Measurements from ENCODE around the gene FAM216A.
A peak's percentile ranks its signal among the peaks of the same experiment; 100 is the strongest.
"Not testable (repeated sequence)": the region's sequence is repeated elsewhere in the genome, so short reads cannot be mapped to it uniquely, and the experiment has no call there.

FAM216A gene, protein sequence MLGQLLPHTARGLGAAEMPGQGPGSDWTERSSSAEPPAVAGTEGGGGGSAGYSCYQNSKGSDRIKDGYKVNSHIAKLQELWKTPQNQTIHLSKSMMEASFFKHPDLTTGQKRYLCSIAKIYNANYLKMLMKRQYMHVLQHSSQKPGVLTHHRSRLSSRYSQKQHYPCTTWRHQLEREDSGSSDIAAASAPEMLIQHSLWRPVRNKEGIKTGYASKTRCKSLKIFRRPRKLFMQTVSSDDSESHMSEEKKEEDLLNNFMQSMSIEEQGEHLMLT

GRCh38 chr12:110468214-110469048 lies at the start of gene FAM216A, which contains the start of gene GPN3:
TSS of gene FAM216A (plus strand) at chr12:110468845. CDS start at chr12:110468876, 31 bp downstream.
TSS of gene GPN3 (minus strand) at chr12:110468257. CDS start at chr12:110468203, 54 bp downstream.
- peak; percentile 99 for DNase-seq

- DNase-seq = not testable (repeated sequence)
These were observed 48.0 kb upstream of the FAM216A start for GRCh38 chr12:110420644-110421043.

DNA sequence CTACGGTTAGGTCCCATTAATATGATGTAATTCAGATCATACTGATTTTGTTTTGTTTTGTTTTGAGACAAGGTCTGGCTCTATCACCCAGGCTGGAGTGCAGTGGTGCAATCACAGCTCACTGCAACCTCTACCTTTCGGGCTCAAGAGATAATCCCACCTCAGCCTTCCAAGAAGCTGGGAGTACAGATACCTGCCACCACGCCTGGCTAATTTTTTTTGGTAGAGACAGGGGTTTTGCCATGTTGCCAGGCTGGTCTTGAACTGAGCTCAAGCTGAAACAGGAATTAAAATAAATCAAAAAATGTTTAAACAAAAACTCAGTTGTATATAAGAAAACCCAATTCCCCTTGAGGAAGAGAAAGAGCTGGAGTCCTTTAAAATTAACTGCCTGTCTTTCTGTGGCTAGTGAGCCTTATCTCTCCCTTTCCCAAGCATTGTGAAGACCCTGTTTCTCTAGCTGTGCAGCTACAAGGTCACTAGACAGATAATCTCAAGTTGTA lies 47.4 kb upstream of the FAM216A start:
- peak; percentile 54 for DNase-seq

- DNase-seq = no peak
These were observed 46.9 kb upstream of the FAM216A start for GRCh38 chr12:110421701-110422100.

DNA sequence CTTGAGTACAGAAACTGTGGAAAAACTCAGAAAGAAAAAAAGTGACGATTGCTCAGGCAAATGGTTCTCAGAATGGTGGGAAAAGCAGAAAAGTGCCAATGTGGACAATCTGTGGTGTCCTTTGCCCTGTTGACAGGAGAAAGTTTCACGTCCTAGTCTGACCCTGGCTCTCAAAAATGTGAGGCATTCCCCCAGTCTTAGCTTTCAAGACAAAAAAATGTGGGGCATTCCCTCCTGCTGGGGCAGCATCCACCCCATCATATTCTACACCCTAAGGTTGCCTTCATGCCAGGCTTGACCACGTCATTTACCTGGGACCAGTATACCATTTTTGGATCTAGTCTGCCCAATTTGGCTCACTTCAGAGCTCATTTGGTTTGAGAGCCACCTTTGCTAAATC lies 44.4 kb upstream of the FAM216A start:
- no peak for DNase-seq

DNA sequence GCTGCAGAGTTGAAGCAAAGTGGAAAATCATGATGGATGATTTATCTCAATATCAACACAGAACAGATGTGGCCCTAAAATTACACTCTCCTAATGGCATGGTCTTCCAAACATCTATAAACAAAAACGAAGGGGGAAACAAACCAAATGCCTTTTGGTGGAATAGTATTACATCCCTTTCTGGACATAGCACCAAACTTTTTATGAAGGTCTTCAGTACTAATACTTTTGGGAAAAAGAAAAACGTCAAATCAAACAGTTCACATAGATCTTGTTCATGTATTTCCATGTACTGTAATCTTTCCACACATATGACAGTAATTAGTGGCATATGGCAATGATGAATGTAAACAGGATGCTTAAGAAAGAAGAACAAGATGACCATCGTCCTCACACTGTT lies 42.2 kb upstream of the FAM216A start:
- DNase-seq = no peak

DNA sequence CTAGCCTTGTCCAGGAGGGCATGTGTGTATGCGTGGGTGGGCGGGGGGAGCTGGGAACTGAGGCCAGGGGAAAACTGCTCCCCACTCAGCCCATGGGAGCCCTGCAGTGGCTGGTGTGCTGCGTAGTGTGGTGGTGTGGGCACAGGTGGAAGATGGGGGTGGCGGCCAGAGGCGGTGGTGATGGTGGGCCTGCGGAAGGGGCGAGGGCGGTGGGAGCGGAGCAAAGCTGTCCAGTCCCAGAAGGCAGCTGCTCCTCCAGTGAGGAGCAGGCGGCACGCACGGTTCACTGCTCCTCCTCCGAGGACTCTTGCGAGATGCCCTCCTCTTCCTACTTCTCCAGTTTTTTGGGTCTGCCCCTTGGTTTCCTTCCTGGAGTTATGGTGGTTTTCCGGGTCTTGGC lies 39.0 kb upstream of the FAM216A start:
- not testable (repeated sequence) for DNase-seq

- DNase-seq = no peak
These were observed 36.6 kb upstream of the FAM216A start for GRCh38 chr12:110431957-110432587.

- DNase-seq = no peak
These were observed 32.4 kb upstream of the FAM216A start for GRCh38 chr12:110436231-110436630.

- DNase-seq = no peak
These were observed 24.2 kb upstream of the FAM216A start for GRCh38 chr12:110444455-110444854.

- peak; percentile 95 for DNase-seq
These were observed 18.7 kb upstream of the FAM216A start, which contains the start of gene ARPC3 for GRCh38 chr12:110449799-110450497. TSS of gene ARPC3 (minus strand) at chr12:110450337. CDS start at chr12:110450260, 77 bp downstream.

DNA sequence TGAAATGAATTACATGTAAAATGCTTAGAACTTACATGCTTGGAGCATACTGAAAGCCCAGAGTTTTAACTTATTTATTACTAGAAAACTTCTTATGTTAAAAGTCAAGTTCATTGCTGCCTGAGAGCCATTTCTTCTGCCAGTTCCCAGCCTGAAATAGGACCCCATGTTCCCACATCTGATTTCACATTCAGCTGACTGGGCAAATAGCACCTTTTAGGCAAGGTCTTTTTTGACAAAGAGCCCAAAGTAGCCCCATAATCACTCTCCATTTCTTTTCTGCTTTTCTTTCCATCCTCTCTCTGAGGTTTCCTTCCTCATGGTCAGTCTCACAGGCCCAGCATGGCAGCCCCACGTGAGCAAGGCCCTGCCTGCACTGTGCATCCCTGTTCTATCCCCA lies 17.4 kb upstream of the FAM216A start:
- DNase-seq = no peak

DNA sequence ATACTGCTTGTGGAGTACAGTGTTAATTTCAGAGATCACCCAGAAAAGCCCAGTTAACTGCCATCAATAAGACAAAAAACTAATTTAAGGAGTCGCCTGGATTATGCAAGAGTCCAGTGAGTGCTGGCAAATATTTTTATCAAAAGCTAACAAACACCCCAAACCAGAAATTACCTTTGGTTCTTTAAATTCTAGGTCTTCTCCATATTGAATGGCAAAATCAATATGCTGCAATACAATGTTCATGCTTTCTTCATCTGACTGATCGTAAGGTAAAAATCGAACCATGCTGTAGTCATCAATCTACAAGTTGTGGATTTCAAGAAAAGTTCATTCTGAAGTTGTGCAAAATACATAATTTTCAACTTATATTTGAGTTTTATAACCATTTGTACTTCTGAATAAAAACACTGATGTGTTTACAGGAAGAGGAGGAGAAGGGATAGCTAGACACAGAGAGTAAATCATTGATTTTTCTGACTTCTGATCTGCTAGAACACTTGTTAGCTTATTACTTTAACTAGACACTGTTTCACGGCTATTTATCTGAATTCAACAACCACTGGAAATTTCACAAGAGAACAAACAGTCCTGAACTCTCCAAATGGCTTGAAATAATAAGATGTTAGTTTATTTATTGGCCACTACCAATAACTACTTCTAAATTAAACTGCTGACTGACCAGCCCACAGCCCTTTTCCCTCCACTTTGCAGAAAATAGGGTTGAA lies 14.9 kb upstream of the FAM216A start:
- no peak for DNase-seq

DNA sequence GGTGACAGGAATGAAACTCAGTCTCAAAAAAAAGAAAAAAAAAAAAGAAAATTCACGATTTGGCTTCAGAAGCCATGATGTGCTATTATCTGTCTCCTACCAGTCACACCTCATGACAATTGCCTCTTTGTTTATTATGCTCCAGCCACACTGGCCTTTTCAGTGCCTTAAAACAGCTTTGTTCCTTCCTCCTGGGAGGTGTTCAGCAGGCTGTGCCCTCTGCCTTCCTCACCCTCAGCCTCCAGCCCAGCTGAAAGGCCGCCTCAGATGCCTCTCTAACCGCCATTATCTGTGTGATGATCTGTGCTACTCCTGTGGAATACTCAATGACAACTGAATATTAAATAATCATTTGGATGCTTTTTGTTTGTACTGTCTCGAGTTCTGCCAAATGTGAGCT lies 9.9 kb upstream of the FAM216A start:
- no peak for DNase-seq

- not testable (repeated sequence) for DNase-seq
These were observed 7.5 kb upstream of the FAM216A start for GRCh38 chr12:110461189-110461588.

DNA sequence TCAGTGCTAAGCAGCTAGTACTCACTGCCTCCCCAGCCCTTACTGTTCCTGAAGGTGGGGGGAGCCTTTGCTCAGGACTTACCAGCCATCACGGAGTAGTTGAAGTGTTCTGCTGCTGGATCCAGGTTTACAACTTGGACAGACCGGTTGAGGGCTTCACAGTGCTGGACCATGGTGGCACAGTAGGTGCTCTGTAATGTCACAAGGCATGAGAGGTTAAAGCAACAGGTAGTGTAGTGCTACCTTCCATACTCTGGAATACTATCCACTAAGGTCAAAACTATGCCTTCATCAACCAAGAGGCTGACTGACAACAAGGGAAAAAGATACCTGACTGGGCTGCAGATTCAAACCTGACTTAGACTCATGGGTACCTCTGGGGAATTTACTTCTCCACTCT lies 3.6 kb upstream of the FAM216A start:
- no peak for DNase-seq

GRCh38 chr12:110465765-110466164 lies 2.9 kb upstream of the FAM216A start:
- DNase-seq = not testable (repeated sequence)

DNA sequence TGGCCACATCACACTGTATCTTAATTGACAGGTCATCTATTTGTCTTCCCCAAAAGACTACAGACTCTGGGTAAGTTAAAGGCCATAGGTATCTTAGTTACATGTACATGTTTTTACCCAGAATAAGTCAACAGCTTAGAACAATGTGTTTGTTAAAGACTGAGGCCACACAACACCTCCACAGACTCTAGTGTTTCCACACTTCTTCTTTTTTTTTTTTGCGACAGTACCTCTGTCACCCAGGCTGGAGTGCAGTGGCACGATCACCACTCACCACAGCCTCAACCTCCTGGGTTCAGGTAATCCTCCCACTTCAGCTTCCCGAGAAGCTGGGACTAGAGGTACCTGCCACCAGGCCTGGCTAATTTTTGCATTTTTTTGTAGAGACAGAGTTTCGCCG lies 1.9 kb upstream of the FAM216A start:
- no peak for DNase-seq

DNA sequence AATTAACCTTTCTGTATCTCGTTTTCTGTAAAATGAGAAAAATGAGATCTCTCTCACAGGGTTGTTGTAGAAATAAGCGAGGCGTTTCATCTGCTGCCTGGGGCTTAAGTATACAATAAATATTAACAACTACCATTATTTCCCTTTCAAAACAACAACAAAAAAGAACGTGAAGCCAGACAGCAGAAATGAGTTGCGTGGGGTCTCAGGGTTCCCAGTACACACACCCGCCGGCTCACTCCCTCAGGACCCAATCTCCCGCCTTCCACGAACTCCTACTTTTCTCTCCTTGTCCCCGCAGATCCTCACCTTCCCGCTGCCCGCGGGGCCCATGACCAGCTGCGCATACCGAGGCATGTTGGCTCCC lies 815 bp upstream of the FAM216A start:
- no peak for DNase-seq

- DNase-seq = no peak
These were observed 6.8 kb downstream of the FAM216A start for GRCh38 chr12:110475426-110475825.

DNA sequence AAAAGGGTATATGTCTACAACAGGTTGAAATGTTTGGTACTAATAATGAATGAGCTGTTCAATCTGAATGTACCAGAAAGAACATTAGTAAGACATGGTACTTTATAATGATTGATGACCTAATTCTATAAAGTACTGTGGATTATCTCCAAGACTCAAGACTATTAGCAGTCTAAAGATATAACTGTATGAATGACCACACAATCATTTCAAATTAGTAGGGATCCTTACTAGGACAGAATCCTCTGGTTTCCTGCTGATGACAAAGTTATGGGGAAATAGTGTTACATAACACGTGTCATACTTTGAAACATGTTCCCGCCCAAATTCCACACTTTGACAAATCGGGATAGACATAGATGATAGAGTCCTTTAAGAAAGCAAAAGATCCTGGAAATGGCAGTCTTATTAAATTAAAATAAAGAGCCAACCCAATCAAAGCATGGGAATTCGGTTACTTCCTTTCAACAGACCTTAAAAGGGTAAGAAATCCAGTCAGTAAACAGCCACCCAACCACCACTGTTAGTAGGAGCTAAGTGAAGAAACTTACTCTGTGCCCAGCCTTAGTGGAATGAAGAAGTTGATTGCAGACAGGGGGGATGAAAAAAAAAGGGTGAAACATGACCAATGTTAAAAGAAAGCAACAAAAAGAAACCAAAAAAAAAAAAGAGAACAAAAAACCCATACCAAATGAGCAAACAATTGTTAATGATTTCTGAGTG lies 30.5 kb downstream of the FAM216A start:
- DNase-seq = no peak
